HFF-Myc (cell line): ENCODE measurements around the gene AGAP3.
A peak's percentile ranks its signal among the peaks of the same experiment; 100 is the strongest.

Source experiments
- DNase-seq: peaks from one replicate; pipeline ENCODE4 v3.0.0-alpha.2; 2011; ENCODE audit warnings: low read depth; ENCODE audit errors: extremely low read depth
- H3K4me3 ChIP-seq: replicated peaks from 2 replicates; pipeline ENCODE4 v1.5.1; 2011; ENCODE audit warnings: low read depth, mild to moderate bottlenecking, control low read depth, low read length
- CTCF ChIP-seq: IDR thresholded peaks from 2 replicates; pipeline ENCODE4 v1.5.1; 2012; ENCODE audit warnings: mild to moderate bottlenecking, low read depth, low read length, control low read depth; ENCODE audit errors: missing control alignments

AGAP3 gene

GRCh38 chr7:151103973-151104372 lies 17.7 kb downstream of the AGAP3 start:
- DNase-seq: no peak
- no peak for TF ChIP-seq CTCF
- H3K4me3 ChIP-seq: no peak overlapping the region

GRCh38 chr7:151104411-151105235 lies 18.3 kb downstream of the AGAP3 start:
- no peak overlapping the region for H3K4me3 ChIP-seq
- TF ChIP-seq CTCF: no peak
- peak; percentile 77 for DNase-seq

GRCh38 chr7:151107882-151108281 lies 21.6 kb downstream of the AGAP3 start:
- DNase-seq: no peak
- no peak overlapping the region for H3K4me3 ChIP-seq
- TF ChIP-seq CTCF: no peak

DNA sequence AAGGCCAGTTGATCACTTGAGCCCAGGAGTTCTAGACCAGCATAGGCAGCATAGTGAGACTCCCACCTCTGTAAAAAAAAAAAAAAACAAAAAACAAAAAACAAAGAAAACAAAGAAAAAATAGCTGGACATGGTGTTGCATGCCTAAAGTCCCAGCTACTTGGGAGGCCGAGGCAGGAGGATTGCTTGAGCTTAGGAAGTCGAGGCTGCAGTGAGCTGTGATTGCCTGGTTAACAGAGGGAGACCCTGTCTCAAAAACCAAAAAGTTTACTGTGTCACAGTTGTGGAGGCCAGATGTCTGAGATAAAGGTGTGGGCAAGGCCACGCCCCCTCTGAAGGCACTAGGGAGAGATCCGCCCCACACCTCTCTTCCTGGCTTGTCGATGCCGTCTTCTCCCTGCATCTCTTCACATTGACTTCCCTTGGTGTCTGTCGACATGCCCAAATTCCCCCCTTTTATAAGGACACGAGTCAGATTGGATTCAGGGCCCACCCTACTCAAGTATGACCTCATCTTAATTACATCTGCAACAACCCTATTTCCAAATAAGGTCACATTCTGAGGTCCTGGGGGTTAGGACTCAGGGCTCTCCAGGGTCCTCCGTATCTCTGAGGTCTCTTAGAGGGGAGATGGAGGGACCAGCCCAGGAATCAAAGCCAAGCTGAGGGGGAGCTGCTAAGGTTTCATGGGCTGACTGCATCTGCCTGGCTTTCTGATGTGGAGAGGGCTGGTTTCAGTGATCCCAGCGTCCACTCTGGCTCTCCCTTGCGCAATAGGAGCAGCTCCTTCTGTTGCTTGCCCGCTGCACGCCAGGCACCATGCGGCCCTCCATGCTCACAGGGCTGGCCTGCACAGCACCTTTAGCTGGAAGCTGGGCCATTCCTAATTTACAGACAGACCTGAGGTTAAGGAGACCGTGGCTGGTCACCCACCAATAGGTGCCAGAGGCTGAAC lies 23.1 kb downstream of the AGAP3 start:
- H3K4me3 ChIP-seq: no peak overlapping the region
- no peak for TF ChIP-seq CTCF
- no peak for DNase-seq

- TF ChIP-seq CTCF: no peak
- DNase-seq: no peak
- no peak overlapping the region for H3K4me3 ChIP-seq
Measured at GRCh38 chr7:151110236-151110940, 24.1 kb downstream of the AGAP3 start.

DNA sequence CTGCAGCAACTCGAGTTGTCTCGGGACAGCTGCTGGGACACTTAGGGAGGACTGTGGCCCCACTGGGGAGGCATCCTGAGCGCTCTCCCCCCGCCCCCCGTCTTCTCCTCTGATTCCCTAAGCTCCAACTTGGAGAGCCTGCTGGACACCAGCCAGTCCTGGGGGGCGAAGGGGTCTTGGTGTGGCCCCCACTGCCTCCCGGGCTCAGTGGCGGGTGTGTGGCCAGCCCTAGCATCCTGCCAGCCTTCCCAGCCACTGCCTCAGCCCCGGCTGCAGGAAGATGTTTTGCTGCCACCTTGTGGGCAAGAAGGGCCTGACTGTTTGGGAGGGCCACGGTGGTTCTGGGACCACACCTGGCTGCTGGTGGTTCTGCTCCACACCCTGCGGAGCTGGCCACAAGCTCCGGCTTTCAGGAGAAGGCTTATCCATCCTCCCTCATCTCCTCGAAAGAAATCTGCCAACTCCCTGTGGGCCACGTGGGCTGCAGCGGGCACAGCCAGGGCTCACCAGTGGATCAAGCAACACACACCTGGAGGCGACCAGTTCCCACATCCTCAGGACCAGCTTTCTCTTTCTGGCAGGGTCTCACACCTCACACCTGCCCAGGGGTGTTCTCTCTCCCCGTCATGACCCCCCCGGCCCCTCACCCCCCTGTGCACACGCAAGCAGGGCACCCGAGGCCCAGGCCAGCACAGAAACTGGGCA lies 24.8 kb downstream of the AGAP3 start:
- peak; percentile 73 for TF ChIP-seq CTCF
- no peak for DNase-seq
- no peak overlapping the region for H3K4me3 ChIP-seq
